DMS 273 (cell line): Measurements from ENCODE around the gene AUH.

Source experiments
- DNase-seq: peaks from one replicate; lab custom pipeline; 2025; ENCODE audit not compliant: unreplicated experiment; lab: John Stamatoyannopoulos, UW

Gene AUH

GRCh38 chr9:91193087-91193657, 168.5 kb downstream of the AUH start:
- peak; percentile 85 for DNase-seq

- DNase-seq: peak; percentile 90
Measured at GRCh38 chr9:91192381-91193086, 169.2 kb downstream of the AUH start.

GRCh38 chr9:91191411-91192380, 170.0 kb downstream of the AUH start:
- DNase-seq: peak; percentile 13

GRCh38 chr9:91190062-91190461, 171.7 kb downstream of the AUH start:
- DNase-seq: no peak

- no peak for DNase-seq
Measured at GRCh38 chr9:91188719-91189590, 172.8 kb downstream of the AUH start.

- DNase-seq: no peak
Measured at GRCh38 chr9:91187965-91188344, 173.8 kb downstream of the AUH start.

- DNase-seq: no peak
Measured at GRCh38 chr9:91187311-91187964, 174.3 kb downstream of the AUH start.

GRCh38 chr9:91186632-91187108, 175.0 kb downstream of the AUH start:
- no peak for DNase-seq

- DNase-seq: peak; percentile 26
Measured at GRCh38 chr9:91185193-91185886, 176.4 kb downstream of the AUH start.

- DNase-seq: no peak
Measured at GRCh38 chr9:91182429-91183225, 179.1 kb downstream of the AUH start.

- DNase-seq: no peak
Measured at GRCh38 chr9:91181541-91181940, 180.2 kb downstream of the AUH start.

GRCh38 chr9:91180930-91181268, 180.8 kb downstream of the AUH start:
- no peak for DNase-seq

- no peak for DNase-seq
Measured at GRCh38 chr9:91180240-91180929, 181.3 kb downstream of the AUH start.

- no peak for DNase-seq
Measured at GRCh38 chr9:91179237-91180138, 182.2 kb downstream of the AUH start.

GRCh38 chr9:91178281-91179236, 183.2 kb downstream of the AUH start:
- DNase-seq: no peak

GRCh38 chr9:91177661-91178280, 183.9 kb downstream of the AUH start:
- DNase-seq: peak; percentile 15
